Measurements from ENCODE around the gene SLFN12L. TPM values are rescaled to one million over a fixed set of nuclear protein-coding genes. Genes with fewer than 3 reads are reported as not detected.

SLFN12L gene
- total and polyA plus RNA-seq, 9 of the 15 experiments (the other 6 are each of a cell fraction or from before 2014, with no cell fraction given), result 0.04 to 0.31 (median 0.08) TPM; not detected in 3

DNA sequence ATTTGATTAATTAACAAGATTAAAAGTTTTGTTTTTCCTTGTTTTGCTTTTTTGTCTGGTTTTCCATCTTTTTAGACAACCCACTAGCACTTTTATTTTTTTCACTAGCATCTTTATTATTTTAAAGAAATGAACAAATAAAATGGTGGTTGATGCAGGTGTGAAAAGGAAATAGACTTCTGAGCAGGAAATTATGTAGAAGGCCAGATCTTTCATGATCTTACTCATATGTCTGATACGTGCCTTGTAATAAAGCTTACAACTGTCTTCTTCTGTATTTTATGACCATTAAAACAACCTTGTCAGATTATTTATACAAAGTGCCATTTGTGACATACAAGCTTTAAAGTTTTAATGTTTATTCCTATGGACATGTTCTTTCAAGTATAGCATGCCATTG is 6.3 kb downstream of the SLFN12L start:
- H3K79me2 ChIP-seq (ENCODE audit: control insufficient read depth, insufficient read depth, low read length), result no peaks in the 10 kb centered on the region
- no peak overlapping the region for H3K4me2 ChIP-seq (ENCODE audit: insufficient read depth, low read length)
- DNase-seq (ENCODE audit: extremely low read depth in 1 of 4, low spot score in 3 of 4) (no peak), ATAC-seq (no peak), FAIRE-seq (no peak)
- BruUV-seq (replicated peaks), result no TSS peak
- intact Hi-C loops (cut with micrococcal nuclease) (loop anchor here (10.0 kb wide), 3 partner anchors 56 to 386 kb away; partner anchors contain the start of genes NLE1, SLFN12 and UNC45B), in situ Hi-C loops (cut with MboI) (no loop called here)
- H3K27me3 ChIP-seq (ENCODE audit: control insufficient read depth in 2 of 2, insufficient read depth in 2 of 2, low read length in 2 of 2), result no peaks in the 10 kb centered on the region
- no peak overlapping the region for H2AFZ ChIP-seq (ENCODE audit: low read depth, low read length)
- POLR2A ChIA-PET, result no interaction called here
- H3K36me3 ChIP-seq (ENCODE audit: control insufficient read depth, insufficient read depth, low read length), result no peaks in the 10 kb centered on the region
- H3K4me1 ChIP-seq (replicated peaks in 1 of 2; ENCODE audit: control insufficient read depth in 2 of 2, insufficient read depth in 2 of 2, low read length in 2 of 2), result no peaks in the 10 kb centered on the region
- no peak overlapping the region for H3K27ac ChIP-seq (ENCODE audit: extremely low read depth, low read depth, low read length)
- H3K9me3 ChIP-seq (replicated peaks; ENCODE audit: control insufficient read depth, insufficient read depth, low read depth, low read length), result no peaks in the 10 kb centered on the region
- 0% methylated on average over 1 of the region's 1 CpG for WGBS (ENCODE audit: insufficient coverage, low coverage, missing lambda C conversion rate)
- no peak overlapping the region for H3K9ac ChIP-seq (ENCODE audit: insufficient read depth in 1 of 2, low read depth in 2 of 2, low read length in 2 of 2)
- no peaks in the 10 kb centered on the region for H4K20me1 ChIP-seq (replicated peaks; ENCODE audit: control insufficient read depth, insufficient read depth, low read length)
- H3K9me1 ChIP-seq (ENCODE audit: control insufficient read depth, insufficient read depth, low read length), result no peaks in the 10 kb centered on the region
- no peak overlapping the region for H3K4me3 ChIP-seq
- CTCF ChIA-PET (ENCODE audit: low intra/inter-chr PET ratio), result no interaction called here
- TF ChIP-seq, protein P1, sequence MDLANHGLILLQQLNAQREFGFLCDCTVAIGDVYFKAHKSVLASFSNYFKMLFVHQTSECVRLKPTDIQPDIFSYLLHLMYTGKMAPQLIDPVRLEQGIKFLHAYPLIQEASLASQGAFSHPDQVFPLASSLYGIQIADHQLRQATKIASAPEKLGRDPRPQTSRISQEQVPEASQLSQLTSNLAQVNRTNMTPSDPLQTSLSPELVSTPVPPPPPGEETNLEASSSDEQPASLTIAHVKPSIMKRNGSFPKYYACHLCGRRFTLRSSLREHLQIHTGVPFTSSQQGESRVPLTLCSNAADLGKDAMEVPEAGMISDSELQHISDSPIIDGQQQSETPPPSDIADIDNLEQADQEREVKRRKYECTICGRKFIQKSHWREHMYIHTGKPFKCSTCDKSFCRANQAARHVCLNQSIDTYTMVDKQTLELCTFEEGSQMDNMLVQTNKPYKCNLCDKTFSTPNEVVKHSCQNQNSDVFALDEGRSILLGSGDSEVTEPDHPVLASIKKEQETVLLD (IDR thresholded peaks at IDR 0.05), result no peak
- TF ChIP-seq THRAP3 (IDR thresholded peaks at IDR 0.05; ENCODE audit: borderline replicate concordance), result no peak
- no peak for TF ChIP-seq ETV5 (CRISPR knock-in tag; IDR thresholded peaks at IDR 0.05; ENCODE audit: low read depth)
- no peak for TF ChIP-seq TFAM (CRISPR knock-in tag; conservative IDR thresholded peaks at IDR 0.05)
- no peak for TF ChIP-seq MTF1 (CRISPR knock-in tag; IDR thresholded peaks at IDR 0.05; ENCODE audit: borderline replicate concordance)
- TF ChIP-seq CCAR2 (IDR thresholded peaks at IDR 0.05; ENCODE audit: low read depth, low read length), result no peak
- TF ChIP-seq BMI1 (IDR thresholded peaks at IDR 0.05; ENCODE audit: low read length), result no peak
- TF ChIP-seq, protein P2, sequence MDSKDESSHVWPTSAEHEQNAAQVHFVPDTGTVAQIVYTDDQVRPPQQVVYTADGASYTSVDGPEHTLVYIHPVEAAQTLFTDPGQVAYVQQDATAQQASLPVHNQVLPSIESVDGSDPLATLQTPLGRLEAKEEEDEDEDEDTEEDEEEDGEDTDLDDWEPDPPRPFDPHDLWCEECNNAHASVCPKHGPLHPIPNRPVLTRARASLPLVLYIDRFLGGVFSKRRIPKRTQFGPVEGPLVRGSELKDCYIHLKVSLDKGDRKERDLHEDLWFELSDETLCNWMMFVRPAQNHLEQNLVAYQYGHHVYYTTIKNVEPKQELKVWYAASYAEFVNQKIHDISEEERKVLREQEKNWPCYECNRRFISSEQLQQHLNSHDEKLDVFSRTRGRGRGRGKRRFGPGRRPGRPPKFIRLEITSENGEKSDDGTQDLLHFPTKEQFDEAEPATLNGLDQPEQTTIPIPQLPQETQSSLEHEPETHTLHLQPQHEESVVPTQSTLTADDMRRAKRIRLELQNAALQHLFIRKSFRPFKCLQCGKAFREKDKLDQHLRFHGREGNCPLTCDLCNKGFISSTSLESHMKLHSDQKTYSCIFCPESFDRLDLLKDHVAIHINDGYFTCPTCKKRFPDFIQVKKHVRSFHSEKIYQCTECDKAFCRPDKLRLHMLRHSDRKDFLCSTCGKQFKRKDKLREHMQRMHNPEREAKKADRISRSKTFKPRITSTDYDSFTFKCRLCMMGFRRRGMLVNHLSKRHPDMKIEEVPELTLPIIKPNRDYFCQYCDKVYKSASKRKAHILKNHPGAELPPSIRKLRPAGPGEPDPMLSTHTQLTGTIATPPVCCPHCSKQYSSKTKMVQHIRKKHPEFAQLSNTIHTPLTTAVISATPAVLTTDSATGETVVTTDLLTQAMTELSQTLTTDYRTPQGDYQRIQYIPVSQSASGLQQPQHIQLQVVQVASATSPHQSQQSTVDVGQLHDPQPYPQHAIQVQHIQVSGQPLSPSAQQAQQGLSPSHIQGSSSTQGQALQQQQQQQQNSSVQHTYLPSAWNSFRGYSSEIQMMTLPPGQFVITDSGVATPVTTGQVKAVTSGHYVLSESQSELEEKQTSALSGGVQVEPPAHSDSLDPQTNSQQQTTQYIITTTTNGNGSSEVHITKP (IDR thresholded peaks at IDR 0.05; ENCODE audit: partially characterized antibody), result no peak
- TF ChIP-seq, protein P3, sequence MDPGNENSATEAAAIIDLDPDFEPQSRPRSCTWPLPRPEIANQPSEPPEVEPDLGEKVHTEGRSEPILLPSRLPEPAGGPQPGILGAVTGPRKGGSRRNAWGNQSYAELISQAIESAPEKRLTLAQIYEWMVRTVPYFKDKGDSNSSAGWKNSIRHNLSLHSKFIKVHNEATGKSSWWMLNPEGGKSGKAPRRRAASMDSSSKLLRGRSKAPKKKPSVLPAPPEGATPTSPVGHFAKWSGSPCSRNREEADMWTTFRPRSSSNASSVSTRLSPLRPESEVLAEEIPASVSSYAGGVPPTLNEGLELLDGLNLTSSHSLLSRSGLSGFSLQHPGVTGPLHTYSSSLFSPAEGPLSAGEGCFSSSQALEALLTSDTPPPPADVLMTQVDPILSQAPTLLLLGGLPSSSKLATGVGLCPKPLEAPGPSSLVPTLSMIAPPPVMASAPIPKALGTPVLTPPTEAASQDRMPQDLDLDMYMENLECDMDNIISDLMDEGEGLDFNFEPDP (CRISPR knock-in tag; IDR thresholded peaks at IDR 0.05), result no peak
- TF ChIP-seq SPI1 (IDR thresholded peaks at IDR 0.05; ENCODE audit: borderline replicate concordance, low read depth, low read length), result no peak

Data from K562 (cell line).